ENCODE measurements around the gene DNAJC17.

Gene DNAJC17

DNA sequence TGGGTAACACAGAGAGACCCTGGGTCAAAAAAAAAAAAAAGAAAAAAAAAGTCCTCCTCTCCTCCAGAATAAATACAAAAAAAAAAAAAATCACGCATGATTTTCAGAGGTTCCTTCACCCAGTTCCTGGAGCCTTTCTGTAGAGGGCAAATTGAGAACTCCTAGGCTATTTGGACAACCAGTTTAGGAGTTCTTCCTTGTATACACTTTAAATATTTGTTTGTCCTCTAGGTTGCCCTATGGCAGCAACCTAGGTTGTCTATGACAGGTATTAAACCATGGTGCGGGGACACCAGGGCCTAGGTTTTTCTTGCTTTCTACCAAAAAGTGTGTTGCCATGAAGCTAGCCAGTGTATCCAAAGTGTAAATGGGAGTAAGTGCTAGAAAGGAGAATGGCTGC is 4.2 kb downstream of the DNAJC17 start:
- peaks cover 1% of the 10 kb centered on the region; the same call in 1 of the 2 replicates for H3K36me3 ChIP-seq (ENCODE audit: insufficient read depth, low read length)

DNA sequence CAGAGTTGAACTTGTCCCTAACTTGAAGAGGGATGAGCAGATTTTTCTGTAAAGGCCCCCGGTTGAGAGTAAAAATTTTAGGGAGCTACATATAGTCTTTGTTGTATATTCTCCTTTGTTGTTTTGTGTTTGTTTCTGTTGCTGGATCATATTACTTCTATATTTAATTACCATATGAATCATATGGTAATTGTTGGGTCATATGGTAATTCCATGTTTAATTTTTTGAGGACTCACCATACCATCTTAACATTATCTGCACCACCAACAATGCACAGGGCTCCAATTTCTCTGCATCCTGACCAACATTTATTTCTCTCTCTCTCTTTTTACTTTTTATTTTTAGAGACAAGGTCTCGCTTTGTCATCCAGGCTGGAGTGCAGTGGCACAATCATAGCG is 7.8 kb downstream of the DNAJC17 start:
- peaks cover 3% of the 10 kb centered on the region; the same call in 1 of the 2 replicates for H3K36me3 ChIP-seq (ENCODE audit: insufficient read depth, low read length)
- H3K9me2 ChIP-seq (ENCODE audit: low read depth, low read length): no peaks in the 10 kb centered on the region
- H3K27ac ChIP-seq (ENCODE audit: low read depth, low read length, poor library complexity, severe bottlenecking): no peak overlapping the region
- H3K4me3 ChIP-seq (ENCODE audit: low read depth, low read length, poor library complexity, severe bottlenecking): no peak overlapping the region
- no peaks in the 10 kb centered on the region for H3K79me2 ChIP-seq (ENCODE audit: insufficient read depth, low read length)
- H2AFZ ChIP-seq (ENCODE audit: low read length): no peak overlapping the region
- no peak overlapping the region for H3K9ac ChIP-seq (ENCODE audit: low read length)
- TF ChIP-seq EZH2 (IDR thresholded peaks at IDR 0.05; ENCODE audit: borderline replicate concordance, low read length): no peak
- TF ChIP-seq, protein P1, sequence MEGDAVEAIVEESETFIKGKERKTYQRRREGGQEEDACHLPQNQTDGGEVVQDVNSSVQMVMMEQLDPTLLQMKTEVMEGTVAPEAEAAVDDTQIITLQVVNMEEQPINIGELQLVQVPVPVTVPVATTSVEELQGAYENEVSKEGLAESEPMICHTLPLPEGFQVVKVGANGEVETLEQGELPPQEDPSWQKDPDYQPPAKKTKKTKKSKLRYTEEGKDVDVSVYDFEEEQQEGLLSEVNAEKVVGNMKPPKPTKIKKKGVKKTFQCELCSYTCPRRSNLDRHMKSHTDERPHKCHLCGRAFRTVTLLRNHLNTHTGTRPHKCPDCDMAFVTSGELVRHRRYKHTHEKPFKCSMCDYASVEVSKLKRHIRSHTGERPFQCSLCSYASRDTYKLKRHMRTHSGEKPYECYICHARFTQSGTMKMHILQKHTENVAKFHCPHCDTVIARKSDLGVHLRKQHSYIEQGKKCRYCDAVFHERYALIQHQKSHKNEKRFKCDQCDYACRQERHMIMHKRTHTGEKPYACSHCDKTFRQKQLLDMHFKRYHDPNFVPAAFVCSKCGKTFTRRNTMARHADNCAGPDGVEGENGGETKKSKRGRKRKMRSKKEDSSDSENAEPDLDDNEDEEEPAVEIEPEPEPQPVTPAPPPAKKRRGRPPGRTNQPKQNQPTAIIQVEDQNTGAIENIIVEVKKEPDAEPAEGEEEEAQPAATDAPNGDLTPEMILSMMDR (IDR thresholded peaks at IDR 0.05; ENCODE audit: low read length): no peak
- H4K20me1 ChIP-seq (ENCODE audit: insufficient read depth, low read length): no peaks in the 10 kb centered on the region
- no peak overlapping the region for H3K4me2 ChIP-seq (ENCODE audit: low read length)
- H3K4me1 ChIP-seq (ENCODE audit: insufficient read depth, low read length, severe bottlenecking): no peaks in the 10 kb centered on the region
- no peaks in the 10 kb centered on the region for H3K27me3 ChIP-seq (ENCODE audit: insufficient read depth, low read length)
- no peaks in the 10 kb centered on the region for H3F3A ChIP-seq (ENCODE audit: insufficient read depth, low read length)
- H3K9me3 ChIP-seq (ENCODE audit: low read length): no peaks in the 10 kb centered on the region

More for the DNA sequence above, 4.2 kb downstream of the DNAJC17 start:
- H3F3A ChIP-seq (ENCODE audit: insufficient read depth, low read length): no peaks in the 10 kb centered on the region
- no peak overlapping the region for H3K27ac ChIP-seq (ENCODE audit: low read depth, low read length, poor library complexity, severe bottlenecking)
- 0 out of 2 replicates have a peak, but pooled peaks cover 3% of the 10 kb centered on the region for H3K79me2 ChIP-seq (ENCODE audit: insufficient read depth, low read length)
- no peak overlapping the region for H2AFZ ChIP-seq (ENCODE audit: low read length)
- no peaks in the 10 kb centered on the region for H3K9me2 ChIP-seq (ENCODE audit: low read depth, low read length)
- no peak overlapping the region for H3K4me2 ChIP-seq (ENCODE audit: low read length)
- H3K27me3 ChIP-seq (ENCODE audit: insufficient read depth, low read length): no peaks in the 10 kb centered on the region
- H3K4me3 ChIP-seq (ENCODE audit: low read depth, low read length, poor library complexity, severe bottlenecking): no peak overlapping the region
- H3K4me1 ChIP-seq (ENCODE audit: insufficient read depth, low read length, severe bottlenecking): peaks cover 13% of the 10 kb centered on the region
- no peaks in the 10 kb centered on the region for H4K20me1 ChIP-seq (ENCODE audit: insufficient read depth, low read length)
- TF ChIP-seq EZH2 (IDR thresholded peaks at IDR 0.05; ENCODE audit: borderline replicate concordance, low read length): no peak
- TF ChIP-seq, protein P1 (IDR thresholded peaks at IDR 0.05; ENCODE audit: low read length): no peak
- no peak overlapping the region for H3K9ac ChIP-seq (ENCODE audit: low read length)
- H3K9me3 ChIP-seq (ENCODE audit: low read length): no peaks in the 10 kb centered on the region

DNA sequence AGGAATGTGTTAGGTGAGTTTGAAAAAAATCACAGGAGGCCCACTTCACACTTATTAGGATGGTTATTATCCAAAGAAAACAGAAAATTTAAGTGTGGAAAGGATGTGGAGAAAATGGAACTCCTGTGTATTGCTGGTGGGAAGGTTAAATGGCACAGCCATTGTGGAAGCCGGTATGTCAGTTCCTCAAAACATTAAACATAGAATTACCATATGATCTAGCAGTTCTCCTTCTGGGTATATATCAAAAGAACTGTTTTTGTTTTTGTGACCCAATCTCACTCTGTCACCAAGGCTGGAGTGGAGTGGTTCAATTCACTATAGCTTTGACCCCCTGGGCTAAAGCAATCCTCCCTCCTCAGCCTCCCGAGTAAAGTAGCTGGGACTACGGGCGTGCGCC is 10.8 kb downstream of the DNAJC17 start:
- no peak for TF ChIP-seq EZH2 (IDR thresholded peaks at IDR 0.05; ENCODE audit: borderline replicate concordance, low read length)
- TF ChIP-seq, protein P1 (IDR thresholded peaks at IDR 0.05; ENCODE audit: low read length): no peak

More for the DNA sequence above, 10.8 kb downstream of the DNAJC17 start:
- Histone ChIP-seq H3K9ac (ENCODE audit: low read length) (no peak overlapping the region), H3K36me3 (ENCODE audit: insufficient read depth, low read length) (peaks cover 14% of the 10 kb centered on the region; the same call in 1 of the 2 replicates), H3K9me3 (ENCODE audit: low read length) (no peaks in the 10 kb centered on the region), H3K79me2 (ENCODE audit: insufficient read depth, low read length) (no peaks in the 10 kb centered on the region), H3K4me2 (ENCODE audit: low read length) (no peak overlapping the region), H4K20me1 (ENCODE audit: insufficient read depth, low read length) (no peaks in the 10 kb centered on the region), H3K9me2 (ENCODE audit: low read depth, low read length) (no peaks in the 10 kb centered on the region), H2AFZ (ENCODE audit: low read length) (no peak overlapping the region), H3K4me3 (ENCODE audit: low read depth, low read length, poor library complexity, severe bottlenecking) (no peak overlapping the region), H3K27me3 (ENCODE audit: insufficient read depth, low read length) (no peaks in the 10 kb centered on the region), H3K27ac (ENCODE audit: low read depth, low read length, poor library complexity, severe bottlenecking) (no peak overlapping the region), H3F3A (ENCODE audit: insufficient read depth, low read length) (no peaks in the 10 kb centered on the region), H3K4me1 (ENCODE audit: insufficient read depth, low read length, severe bottlenecking) (no peaks in the 10 kb centered on the region)

Measured in OCI-LY1 (cell line).